Transverse colon (tissue), 4 donors: ENCODE data around the gene OR1F1. TPM values are rescaled to one million over a fixed set of nuclear protein-coding genes. Genes with fewer than 3 reads are reported as not detected.

ENCODE experiments used
- DNase-seq: peaks from one replicate; pipeline ENCODE4 v3.0.0-alpha.2; 2019
- H3K27ac ChIP-seq, 4 donors: fragments of 200-600 bp; sonication (generic); 2 replicates each; pipeline ENCODE4 v1.5.1; 2016 to 2018; ENCODE audit warnings: inconsistent platforms in 4 of 4
- H3K27me3 ChIP-seq: fragments of 200-600 bp; sonication (generic); 2 replicates; pipeline ENCODE4 v1.5.1; 2017; ENCODE audit warnings: inconsistent platforms
- H3K36me3 ChIP-seq, 4 donors: fragments of 200-600 bp; sonication (generic); 2 replicates each; pipeline ENCODE4 v1.5.1; 2017 to 2019; ENCODE audit warnings: inconsistent platforms in 4 of 4
- H3K4me1 ChIP-seq, 4 donors: fragments of 200-600 bp; sonication (generic); 2 replicates each; pipeline ENCODE4 v1.5.1; 2017 to 2020; ENCODE audit warnings: inconsistent platforms in 4 of 4
- H3K4me3 ChIP-seq, 4 donors: fragments of 200-600 bp; sonication (generic); 1 replicate in 1 of 4; 2 replicates in 3 of 4; pipeline versions ENCODE4 v1.5.1 to v1.6.1; 2017 to 2019; ENCODE audit warnings: inconsistent platforms in 4 of 4
- H3K9me3 ChIP-seq, 2 donors: fragments of 200-600 bp; sonication (generic); 2 replicates each; pipeline ENCODE4 v1.5.1; 2017 to 2019; ENCODE audit warnings: inconsistent platforms in 2 of 2
- CTCF ChIP-seq, 5 experiments: fragments of 200-600 bp in 3 of 5; fragments of 450-650 bp in 2 of 5; sonication (generic) in 3 of 5; IDR thresholded peaks; 1 replicate in 2 of 5; 2 replicates in 3 of 5; pipeline ENCODE4 v1.5.1; 2016 to 2017; ENCODE audit warnings: antibody characterized with exemption in 5 of 5, inconsistent platforms in 3 of 5, mild to moderate bottlenecking in 2 of 5, moderate library complexity in 1 of 5
- EP300 ChIP-seq: sonication (generic); formaldehyde crosslinking; IDR thresholded peaks from one replicate; pipeline ENCODE4 v1.6.1; 2017; ENCODE audit warnings: antibody characterized with exemption, low read depth
- POLR2A ChIP-seq: fragments of 450-650 bp; IDR thresholded peaks from one replicate; pipeline ENCODE4 v1.6.1; 2016; ENCODE audit warnings: antibody characterized with exemption, mild to moderate bottlenecking, moderate library complexity
- POLR2AphosphoS5 ChIP-seq, 3 donors: sonication (generic); formaldehyde crosslinking; IDR thresholded peaks; one replicate each; pipeline ENCODE4 v1.6.1; 2016; ENCODE audit warnings: antibody characterized with exemption in 3 of 3
- WGBS, 2 donors: methylation state at CpG; one replicate each; pipeline ENCODE4 v1.1.5; 2018; ENCODE audit warnings: low coverage in 1 of 2; 5-methylcytosine and 5-hydroxymethylcytosine counted together
- in situ Hi-C, 4 donors: fragments of 200-750 bp; cut with MboI; loops; one replicate each; pipeline versions ENCODE4 v1.15.0 to v1.15.1; 2017; ENCODE audit warnings: low sequenced_read_pairs in 3 of 4, low pct_ligation_motif_present in 1 of 4, low pct_unique_long_range_greater_than_20kb in 1 of 4
- intact Hi-C: fragments of 100-400 bp; cut with DNase I; formaldehyde crosslinking; loops from one replicate; pipeline ENCODE4 v1.15.1; 2023; ENCODE audit warnings: low total_unique reads
- total RNA-seq, 4 donors: library from RNA; depleted of rRNA; stranded (reverse); fragments of >200 nt; gene quantifications; one replicate each; pipeline ENCODE4 v1.1.0, GENCODE V29; 2016

The OR1F1 gene
- total RNA-seq, 4 donors from 2014 or later: not detected

GRCh38 chr16:3182608-3183444 lies 5.2 kb upstream of the OR1F1 start:
- Histone ChIP-seq H3K9me3 (no peaks in the 10 kb centered on the region), H3K36me3 (no peaks in the 10 kb centered on the region), H3K4me1 (peaks cover 0 to 15% (median 14%) of the 10 kb centered on the region in 4 donors), H3K27ac (no peak overlapping the region), H3K4me3 (peak overlapping the region in 2 of 4 donors; percentile 22 to 35), H3K27me3 (peaks cover 100% of the 10 kb centered on the region)
- 7% methylated on average over 69 of the region's 72 CpGs; no CpG with 5 or more reads in 1 of the 2 donors for WGBS, 2 donors
- TF ChIP-seq CTCF (IDR thresholded peaks at IDR 0.05) (peak; percentile 17 to 35 (median 25)), POLR2A (no peak)
- intact Hi-C loops (no loop called here), in situ Hi-C loops (no loop called here)
- peak; percentile 35 for DNase-seq

- Histone ChIP-seq H3K9me3 (no peaks in the 10 kb centered on the region), H3K36me3 (no peaks in the 10 kb centered on the region), H3K27ac (no peak overlapping the region), H3K4me3 (peak overlapping the region in 2 of 4 donors; percentile 22 to 35), H3K27me3 (peaks cover 100% of the 10 kb centered on the region), H3K4me1 (peaks cover 0 to 21% (median 19%) of the 10 kb centered on the region in 4 donors)
- no peak for DNase-seq
- no peak for TF ChIP-seq POLR2A
- TF ChIP-seq CTCF (IDR thresholded peaks at IDR 0.05): no peak
- no peak for TF ChIP-seq POLR2AphosphoS5 (IDR thresholded peaks at IDR 0.05)
- no peak for TF ChIP-seq EP300
- 7 to 12% methylated on average over 11 to 41 of the region's 42 CpGs for WGBS, 2 donors
- in situ Hi-C loops (no loop called here), intact Hi-C loops (no loop called here)
Measured at GRCh38 chr16:3183445-3184139, 4.4 kb upstream of the OR1F1 start.

- Histone ChIP-seq H3K4me3 (no peak overlapping the region), H3K9me3 (no peaks in the 10 kb centered on the region), H3K27me3 (peaks cover 100% of the 10 kb centered on the region), H3K36me3 (no peaks in the 10 kb centered on the region), H3K4me1 (peaks cover 5 to 40% (median 32%) of the 10 kb centered on the region in 4 donors), H3K27ac (no peak overlapping the region)
- no peak for DNase-seq
- 63 to 71% methylated on average over 9 to 23 of the region's 23 CpGs for WGBS, 2 donors
- intact Hi-C loops: no loop called here
- in situ Hi-C loops: no loop called here
- TF ChIP-seq CTCF (IDR thresholded peaks at IDR 0.05): no peak
- TF ChIP-seq POLR2AphosphoS5 (IDR thresholded peaks at IDR 0.05): no peak
- TF ChIP-seq POLR2A: no peak
- no peak for TF ChIP-seq EP300
Measured at GRCh38 chr16:3186946-3187690, 886 bp upstream of the OR1F1 start.

- no peak for TF ChIP-seq EP300
- no peak for TF ChIP-seq CTCF (IDR thresholded peaks at IDR 0.05)
- no peak for TF ChIP-seq POLR2A
- TF ChIP-seq POLR2AphosphoS5 (IDR thresholded peaks at IDR 0.05): no peak
- Histone ChIP-seq H3K27ac (no peak overlapping the region), H3K36me3 (no peaks in the 10 kb centered on the region), H3K4me1 (peaks cover 5 to 27% (median 19%) of the 10 kb centered on the region in 4 donors), H3K27me3 (peaks cover 100% of the 10 kb centered on the region), H3K9me3 (no peaks in the 10 kb centered on the region), H3K4me3 (peak overlapping the region in 1 of 4 donors; percentile 2)
- no peak for DNase-seq
- in situ Hi-C loops (no loop called here), intact Hi-C loops (no loop called here)
- 8% methylated on average over 13 of the region's 13 CpGs; no CpG with 5 or more reads in 1 of the 2 donors for WGBS, 2 donors
Measured at GRCh38 chr16:3188675-3188924, 596 bp downstream of the OR1F1 start.
